Vagina (tissue), 2 donors: ENCODE results near the gene DMAP1.

Source experiments
- POLR2A ChIP-seq, 2 donors: fragments of 450-650 bp; IDR thresholded peaks; one replicate each; pipeline ENCODE4 v1.6.1; 2017; ENCODE audit warnings: antibody characterized with exemption in 2 of 2, mild to moderate bottlenecking in 2 of 2, moderate library complexity in 2 of 2
- TF ChIP-seq, protein P1 (sequence below), 3 experiments: fragments of 450-650 bp in 2 of 3; fragments of 200-600 bp in 1 of 3; sonication (generic) in 1 of 3; IDR thresholded peaks; one replicate each; pipeline ENCODE4 v1.5.1; 2017 to 2019; ENCODE audit warnings: antibody characterized with exemption in 3 of 3, mild to moderate bottlenecking in 2 of 3, moderate library complexity in 2 of 3

DNA sequence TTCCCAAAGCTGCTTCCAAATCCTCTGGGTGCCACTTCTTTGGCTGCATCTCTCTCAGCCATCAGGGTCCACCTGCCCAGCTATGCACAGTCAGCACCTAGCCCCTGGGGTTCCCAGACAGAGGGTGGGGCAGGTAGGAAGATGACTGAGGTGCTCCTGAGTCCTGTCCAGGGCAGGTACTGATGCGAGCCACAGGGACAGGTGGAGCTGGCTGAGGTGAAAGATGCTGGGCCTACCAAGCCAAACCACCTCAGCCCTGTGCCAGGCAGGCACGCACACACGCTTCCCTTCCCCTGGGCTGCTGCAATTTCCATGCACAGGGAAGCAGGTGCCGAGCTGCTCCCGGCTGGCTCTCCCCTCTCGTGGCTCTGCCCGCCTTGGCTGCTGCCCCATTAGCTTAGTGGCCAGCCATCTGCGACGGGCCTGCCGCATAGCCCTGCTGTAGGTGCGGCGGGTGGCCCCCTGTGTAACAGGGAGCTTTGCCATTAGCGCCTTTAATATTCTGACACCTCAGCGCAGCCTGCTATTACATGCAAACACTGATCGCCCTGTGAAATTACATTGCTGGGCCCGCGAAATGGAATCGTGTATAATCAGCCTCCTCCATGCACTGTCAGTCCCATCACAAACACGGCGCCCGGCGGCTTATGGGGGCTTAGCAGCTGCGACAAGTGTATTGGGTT, 38.9 kb downstream of the DMAP1 start:
- TF ChIP-seq, protein P1, sequence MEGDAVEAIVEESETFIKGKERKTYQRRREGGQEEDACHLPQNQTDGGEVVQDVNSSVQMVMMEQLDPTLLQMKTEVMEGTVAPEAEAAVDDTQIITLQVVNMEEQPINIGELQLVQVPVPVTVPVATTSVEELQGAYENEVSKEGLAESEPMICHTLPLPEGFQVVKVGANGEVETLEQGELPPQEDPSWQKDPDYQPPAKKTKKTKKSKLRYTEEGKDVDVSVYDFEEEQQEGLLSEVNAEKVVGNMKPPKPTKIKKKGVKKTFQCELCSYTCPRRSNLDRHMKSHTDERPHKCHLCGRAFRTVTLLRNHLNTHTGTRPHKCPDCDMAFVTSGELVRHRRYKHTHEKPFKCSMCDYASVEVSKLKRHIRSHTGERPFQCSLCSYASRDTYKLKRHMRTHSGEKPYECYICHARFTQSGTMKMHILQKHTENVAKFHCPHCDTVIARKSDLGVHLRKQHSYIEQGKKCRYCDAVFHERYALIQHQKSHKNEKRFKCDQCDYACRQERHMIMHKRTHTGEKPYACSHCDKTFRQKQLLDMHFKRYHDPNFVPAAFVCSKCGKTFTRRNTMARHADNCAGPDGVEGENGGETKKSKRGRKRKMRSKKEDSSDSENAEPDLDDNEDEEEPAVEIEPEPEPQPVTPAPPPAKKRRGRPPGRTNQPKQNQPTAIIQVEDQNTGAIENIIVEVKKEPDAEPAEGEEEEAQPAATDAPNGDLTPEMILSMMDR (IDR thresholded peaks at IDR 0.05) = no peak
- TF ChIP-seq POLR2A (IDR thresholded peaks at IDR 0.05) = no peak
